HepG2 (cell line): Measurements from ENCODE around the gene THUMPD1. TPM values are rescaled to one million over a fixed set of nuclear protein-coding genes. Genes with fewer than 3 reads are reported as not detected.

Experiments used
- ADNP ChIP-seq: sonication (generic); formaldehyde crosslinking; IDR thresholded peaks from 2 replicates; pipeline ENCODE4 v1.4.0; 2020; ENCODE audit warnings: missing genetic modification reagents
- FOSL2 ChIP-seq: sonication (generic); formaldehyde crosslinking; IDR thresholded peaks from 2 replicates; pipeline ENCODE4 v1.4.0; 2020; ENCODE audit warnings: missing genetic modification reagents
- GTF3A ChIP-seq: sonication (generic); formaldehyde crosslinking; conservative IDR thresholded peaks from 2 replicates; pipeline ENCODE4 v1.4.0; 2020; ENCODE audit warnings: mild to moderate bottlenecking, missing genetic modification reagents
- HNRNPUL1 ChIP-seq: fragments of 200-400 bp; formaldehyde crosslinking; IDR thresholded peaks from 2 replicates; pipeline ENCODE4 v1.6.1; 2017; ENCODE audit warnings: low read depth, mild to moderate bottlenecking, low read length, moderate library complexity
- HOXA5 ChIP-seq: sonication (generic); formaldehyde crosslinking; IDR thresholded peaks from 2 replicates; pipeline ENCODE4 v1.4.0; 2020; ENCODE audit warnings: missing genetic modification reagents
- IRF2 ChIP-seq: IDR thresholded peaks from 2 replicates; pipeline ENCODE4 v1.6.1; 2018; ENCODE audit warnings: missing genetic modification reagents, missing compliant biosample characterization
- KLF6 ChIP-seq: IDR thresholded peaks from 2 replicates; pipeline ENCODE4 v1.8.0; 2016; ENCODE audit warnings: missing biosample characterization, missing genetic modification reagents
- NFE2 ChIP-seq: sonication (generic); formaldehyde crosslinking; IDR thresholded peaks from 2 replicates; pipeline ENCODE4 v1.4.0; 2020; ENCODE audit warnings: missing genetic modification reagents
- PAF1 ChIP-seq: IDR thresholded peaks from 2 replicates; pipeline ENCODE4 v1.6.1; 2016; ENCODE audit warnings: missing genetic modification reagents, missing compliant biosample characterization
- PATZ1 ChIP-seq: sonication (generic); formaldehyde crosslinking; IDR thresholded peaks from 2 replicates; pipeline ENCODE4 v1.4.0; 2020; ENCODE audit warnings: missing genetic modification reagents
- PAWR ChIP-seq: sonication (generic); formaldehyde crosslinking; IDR thresholded peaks from 2 replicates; pipeline ENCODE4 v1.4.0; 2020; ENCODE audit warnings: missing genetic modification reagents, mild to moderate bottlenecking, borderline replicate concordance
- PAX8 ChIP-seq: sonication (generic); formaldehyde crosslinking; IDR thresholded peaks from 2 replicates; pipeline ENCODE4 v1.8.0; 2022; ENCODE audit warnings: mild to moderate bottlenecking, missing genetic modification reagents, borderline replicate concordance
- PPARG ChIP-seq: conservative IDR thresholded peaks from 2 replicates; pipeline ENCODE4 v1.6.1; 2016; ENCODE audit warnings: missing biosample characterization, missing genetic modification reagents
- RBM39 ChIP-seq: fragments of 200-400 bp; formaldehyde crosslinking; IDR thresholded peaks from one replicate; pipeline ENCODE4 v1.6.1; 2018; ENCODE audit warnings: antibody characterized with exemption, mild to moderate bottlenecking, low read depth, low read length; ENCODE audit not compliant: poor library complexity, severe bottlenecking
- RFXANK ChIP-seq: IDR thresholded peaks from 2 replicates; pipeline ENCODE4 v1.6.1; 2016
- SMAD9 ChIP-seq: sonication (generic); formaldehyde crosslinking; IDR thresholded peaks from 2 replicates; pipeline ENCODE4 v1.5.1; 2020; ENCODE audit warnings: mild to moderate bottlenecking, missing genetic modification reagents
- SOX6 ChIP-seq, 2 experiments: fragments of 450-650 bp in 1 of 2; sonication (generic) in 1 of 2; formaldehyde crosslinking in 1 of 2; IDR thresholded peaks; 2 replicates each; pipeline versions ENCODE4 v1.4.0 to v1.6.1; 2017 to 2020; ENCODE audit warnings: antibody characterized with exemption in 1 of 2, mild to moderate bottlenecking in 1 of 2, missing genetic modification reagents in 1 of 2
- ZGPAT ChIP-seq: IDR thresholded peaks from 2 replicates; pipeline ENCODE4 v1.6.1; 2016; ENCODE audit warnings: mild to moderate bottlenecking
- ZNF20 ChIP-seq: sonication (generic); formaldehyde crosslinking; IDR thresholded peaks from 2 replicates; pipeline ENCODE4 v1.4.0; 2020; ENCODE audit warnings: mild to moderate bottlenecking, moderate library complexity, missing genetic modification reagents
- ZNF234 ChIP-seq: sonication (generic); formaldehyde crosslinking; conservative IDR thresholded peaks from 2 replicates; pipeline ENCODE4 v1.5.1; 2020; ENCODE audit warnings: mild to moderate bottlenecking, missing genetic modification reagents
- ZNF660 ChIP-seq: sonication (generic); formaldehyde crosslinking; IDR thresholded peaks from 2 replicates; pipeline ENCODE4 v1.5.1; 2020; ENCODE audit warnings: mild to moderate bottlenecking, low read depth, missing genetic modification reagents, borderline replicate concordance
- ZNF768 ChIP-seq: sonication (generic); formaldehyde crosslinking; IDR thresholded peaks from 2 replicates; pipeline ENCODE4 v1.4.0; 2020; ENCODE audit warnings: missing genetic modification reagents
- ZNF781 ChIP-seq: sonication (generic); formaldehyde crosslinking; IDR thresholded peaks from 2 replicates; pipeline ENCODE4 v1.5.1; 2020; ENCODE audit warnings: borderline replicate concordance, mild to moderate bottlenecking, missing genetic modification reagents; ENCODE audit errors: not compliant biosample characterization
- ZNF792 ChIP-seq: IDR thresholded peaks from 2 replicates; pipeline ENCODE4 v1.6.1; 2016
- ZNF850 ChIP-seq: sonication (generic); formaldehyde crosslinking; conservative IDR thresholded peaks from 2 replicates; pipeline ENCODE4 v1.9.0; 2021; ENCODE audit warnings: mild to moderate bottlenecking, missing genetic modification reagents
- polyA plus RNA-seq, 8 experiments: library from polyadenylated mRNA; depleted of rRNA in 3 of 8; stranded (reverse) in 7 of 8; unstranded in 1 of 8; fragments of >200 nt; fragmentation: Illumina TruSeq in 4 of 8; extraction: Trizol in 4 of 8; gene quantifications; 2 replicates each; pipeline versions ENCODE4 v1.2.1 to v1.2.3, GENCODE V29; 2011 to 2016; ENCODE audit warnings: low read depth in 4 of 8, missing spikeins in 1 of 8, mixed read lengths in 1 of 8; ENCODE audit not compliant: insufficient read depth in 1 of 8
- total RNA-seq, 5 experiments: library from RNA; depleted of rRNA; stranded (reverse); fragments of >200 nt; fragmentation: Illumina TruSeq; extraction: Trizol; gene quantifications; 2 replicates each; pipeline ENCODE4 v1.2.3, GENCODE V29; 2016; ENCODE audit warnings: low read depth in 1 of 5
- TF ChIP-seq, protein P1 (sequence below): sonication (generic); formaldehyde crosslinking; IDR thresholded peaks from 2 replicates; pipeline ENCODE4 v1.5.0; 2020; ENCODE audit warnings: missing genetic modification reagents
- TF ChIP-seq, protein P2 (sequence below): sonication (generic); formaldehyde crosslinking; IDR thresholded peaks from 2 replicates; pipeline ENCODE4 v1.8.1; 2023; ENCODE audit warnings: missing genetic modification reagents, inconsistent platforms, borderline replicate concordance

THUMPD1 gene
- total and polyA plus RNA-seq, 2 of the 13 experiments (the other 11 are each of a cell fraction or from before 2014, with no cell fraction given), result 22.7 to 69.1 TPM

GRCh38 chr16:20774703-20775362, 33.2 kb upstream of the THUMPD1 start (continued):
- TF ChIP-seq PATZ1 (CRISPR knock-in tag) (no peak), HNRNPUL1 (no peak), PPARG (CRISPR knock-in tag) (no peak), ZNF850 (CRISPR knock-in tag) (no peak), ZNF768 (CRISPR knock-in tag) (no peak), ZNF234 (CRISPR knock-in tag) (0 out of 2 replicates have a peak, but pooled peaks have one; percentile 25), PAF1 (CRISPR knock-in tag) (no peak), HOXA5 (CRISPR knock-in tag) (no peak), ZNF781 (no peak), SOX6 (IDR thresholded peaks at IDR 0.05) (no peak), SOX6 (CRISPR knock-in tag; IDR thresholded peaks at IDR 0.05) (no peak), SMAD9 (CRISPR knock-in tag) (no peak), RBM39 (no peak), ZGPAT (CRISPR knock-in tag) (no peak), KLF6 (no peak), FOSL2 (CRISPR knock-in tag) (no peak), GTF3A (CRISPR knock-in tag) (no peak), ADNP (CRISPR knock-in tag) (no peak), ZNF792 (CRISPR knock-in tag) (no peak), ZNF20 (CRISPR knock-in tag) (no peak), PAWR (CRISPR knock-in tag) (no peak), RFXANK (CRISPR knock-in tag) (no peak), NFE2 (no peak), ZNF660 (no peak), PAX8 (CRISPR knock-in tag) (no peak), IRF2 (CRISPR knock-in tag) (no peak)
- TF ChIP-seq, protein P1, sequence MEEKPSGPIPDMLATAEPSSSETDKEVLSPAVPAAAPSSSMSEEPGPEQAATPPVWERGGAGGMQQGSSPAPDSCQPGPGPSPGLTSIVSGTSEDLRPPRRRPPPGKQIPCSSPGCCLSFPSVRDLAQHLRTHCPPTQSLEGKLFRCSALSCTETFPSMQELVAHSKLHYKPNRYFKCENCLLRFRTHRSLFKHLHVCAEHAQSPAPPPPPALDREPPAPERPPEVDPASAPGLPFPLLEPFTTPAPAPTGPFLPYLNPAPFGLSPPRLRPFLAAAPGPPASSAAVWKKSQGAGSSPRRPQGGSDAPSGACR (CRISPR knock-in tag), result no peak
- TF ChIP-seq, protein P2, sequence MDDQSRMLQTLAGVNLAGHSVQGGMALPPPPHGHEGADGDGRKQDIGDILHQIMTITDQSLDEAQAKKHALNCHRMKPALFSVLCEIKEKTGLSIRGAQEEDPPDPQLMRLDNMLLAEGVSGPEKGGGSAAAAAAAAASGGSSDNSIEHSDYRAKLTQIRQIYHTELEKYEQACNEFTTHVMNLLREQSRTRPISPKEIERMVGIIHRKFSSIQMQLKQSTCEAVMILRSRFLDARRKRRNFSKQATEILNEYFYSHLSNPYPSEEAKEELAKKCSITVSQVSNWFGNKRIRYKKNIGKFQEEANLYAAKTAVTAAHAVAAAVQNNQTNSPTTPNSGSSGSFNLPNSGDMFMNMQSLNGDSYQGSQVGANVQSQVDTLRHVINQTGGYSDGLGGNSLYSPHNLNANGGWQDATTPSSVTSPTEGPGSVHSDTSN (CRISPR knock-in tag), result no peak
